Measurements from ENCODE around the gene TRIP10. TPM values are rescaled to one million over a fixed set of nuclear protein-coding genes. Genes with fewer than 3 reads are reported as not detected.
A peak's percentile ranks its signal among the peaks of the same experiment; 100 is the strongest.

The TRIP10 gene
- total and polyA plus RNA-seq, 2 of the 13 experiments (the other 11 are each of a cell fraction or from before 2014, with no cell fraction given) = 32.5 to 33.2 TPM

GRCh38 chr19:6717441-6717971 lies 22.0 kb upstream of the TRIP10 start (continued):
- TF ChIP-seq HDAC6 (IDR thresholded peaks at IDR 0.05; ENCODE audit: low read depth, low read length) (peak; percentile 100), POLR2AphosphoS2 (IDR thresholded peaks at IDR 0.05; ENCODE audit: low read depth, low read length) (peak; percentile 86; the same call in 1 of the 2 replicates), MNT (IDR thresholded peaks at IDR 0.05) (0 out of 2 replicates have a peak, but pooled peaks have one; percentile 15), ZBTB40 (IDR thresholded peaks at IDR 0.05) (peak; percentile 19), ZBTB40 (CRISPR knock-in tag; IDR thresholded peaks at IDR 0.05) (no peak), ZNF207 (IDR thresholded peaks at IDR 0.05; ENCODE audit: borderline replicate concordance) (peak; percentile 96), TERF1 (CRISPR knock-in tag; IDR thresholded peaks at IDR 0.05) (0 out of 2 replicates have a peak, but pooled peaks have one; percentile 72)

Measured in HepG2 (cell line).